Activated naive CD8-positive, alpha-beta T cell (primary cell): ENCODE results near the gene TAGLN2.
A peak's percentile ranks its signal among the peaks of the same experiment; 100 is the strongest.

Experiments used
- H3K27ac Mint-ChIP-seq: one replicate; pipeline ENCODE4 v1.8.0; 2021; ENCODE audit warnings: mixed read lengths
- H3K27me3 Mint-ChIP-seq: one replicate; pipeline ENCODE4 v1.8.0; 2021; ENCODE audit warnings: mixed read lengths
- H3K36me3 Mint-ChIP-seq: one replicate; pipeline ENCODE4 v1.8.0; 2021; ENCODE audit warnings: mixed read lengths
- H3K4me1 Mint-ChIP-seq: one replicate; pipeline ENCODE4 v1.8.0; 2021; ENCODE audit warnings: low read depth, mixed read lengths
- H3K4me3 Mint-ChIP-seq: one replicate; pipeline ENCODE4 v1.8.0; 2021; ENCODE audit warnings: mild to moderate bottlenecking, mixed read lengths
- H3K9me3 Mint-ChIP-seq: one replicate; pipeline ENCODE4 v1.8.0; 2021; ENCODE audit warnings: low read depth, mixed read lengths

The TAGLN2 gene

GRCh38 chr1:159924791-159925718 is at the start of gene TAGLN2:
TSS of gene TAGLN2 (minus strand) at chr1:159925507. CDS start at chr1:159920509, 4,998 bp downstream.
- H3K4me3 Mint-ChIP-seq, result peak within 1 kb of the TSS; percentile 95
- peaks cover 51% of the 10 kb centered on the region for H3K4me1 Mint-ChIP-seq
- no peaks in the 10 kb centered on the region for H3K27me3 Mint-ChIP-seq
- no peaks in the 10 kb centered on the region for H3K9me3 Mint-ChIP-seq
- H3K27ac Mint-ChIP-seq, result peak within 1 kb of the TSS; percentile 98
- peaks cover 6% of the 10 kb centered on the region for H3K36me3 Mint-ChIP-seq

DNA sequence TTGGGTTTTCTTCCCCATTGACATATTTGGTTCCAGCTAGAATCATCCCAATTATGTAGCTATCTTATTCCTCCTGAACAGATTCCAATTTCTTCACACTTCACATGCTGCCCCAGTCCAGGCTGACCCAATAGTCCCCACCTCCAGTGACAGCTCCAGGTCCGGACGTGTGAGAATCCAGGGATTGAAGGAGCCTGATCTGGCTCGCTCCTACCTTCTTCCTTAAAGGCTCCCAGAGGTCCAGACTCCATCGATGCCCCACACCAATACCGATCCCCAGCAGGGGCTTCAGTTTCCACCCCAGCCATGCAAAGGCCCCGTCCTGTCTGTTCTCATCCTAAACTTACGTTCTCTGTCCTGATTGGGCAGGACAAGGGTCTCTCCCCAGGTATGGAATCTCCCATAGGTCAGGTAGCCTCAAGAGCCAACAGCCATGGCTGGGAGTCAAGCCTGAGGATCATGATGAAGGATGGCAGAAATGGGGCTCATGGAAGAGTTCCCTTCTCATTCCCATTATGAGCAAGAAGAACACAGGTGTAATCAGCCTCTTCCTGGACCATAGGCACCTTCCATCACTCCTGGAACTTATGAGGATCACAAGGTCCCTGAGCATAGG is 49.2 kb upstream of the TAGLN2 start:
- Mint-ChIP-seq H3K4me1 (no peaks in the 10 kb centered on the region), H3K27me3 (peaks cover 6% of the 10 kb centered on the region), H3K9me3 (no peaks in the 10 kb centered on the region), H3K4me3 (no peak overlapping the region), H3K27ac (no peak overlapping the region), H3K36me3 (no peaks in the 10 kb centered on the region)

DNA sequence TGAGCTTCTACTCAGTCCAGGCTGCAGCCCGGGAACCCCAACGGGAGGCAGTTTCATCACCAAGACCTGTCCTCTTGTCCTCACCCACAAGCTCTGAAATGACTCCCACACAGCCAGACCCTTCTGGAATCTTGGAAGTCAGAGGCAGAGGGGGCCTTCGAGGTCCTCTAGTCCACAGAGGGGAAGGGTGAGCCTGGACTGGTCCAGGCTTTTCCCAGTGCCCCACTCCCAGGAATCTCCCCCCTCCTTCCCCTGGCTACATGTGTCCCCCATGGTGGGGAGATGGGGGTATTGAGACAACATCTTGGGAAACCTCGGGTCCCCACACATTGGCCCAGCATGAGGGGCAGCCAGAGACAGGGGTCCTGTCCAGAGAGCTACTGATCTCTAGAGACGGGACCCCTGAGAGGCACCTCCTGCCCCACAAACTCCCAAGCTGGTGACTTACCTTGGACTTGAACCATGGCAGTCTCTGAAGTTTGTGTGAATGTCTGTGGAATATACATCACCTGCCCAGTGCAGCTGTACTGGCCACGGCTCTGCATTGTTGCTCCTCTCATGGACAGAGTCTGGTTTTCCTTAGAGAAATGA is 48.1 kb upstream of the TAGLN2 start:
- Mint-ChIP-seq H3K36me3 (no peaks in the 10 kb centered on the region), H3K4me1 (no peaks in the 10 kb centered on the region), H3K27ac (no peak overlapping the region), H3K4me3 (no peak overlapping the region), H3K9me3 (no peaks in the 10 kb centered on the region), H3K27me3 (peaks cover 2% of the 10 kb centered on the region)

- H3K27me3 Mint-ChIP-seq, result peaks cover 8% of the 10 kb centered on the region
- H3K4me3 Mint-ChIP-seq, result no peak overlapping the region
- H3K36me3 Mint-ChIP-seq, result no peaks in the 10 kb centered on the region
- no peaks in the 10 kb centered on the region for H3K4me1 Mint-ChIP-seq
- H3K27ac Mint-ChIP-seq, result no peak overlapping the region
- H3K9me3 Mint-ChIP-seq, result no peaks in the 10 kb centered on the region
These were observed 47.3 kb upstream of the TAGLN2 start for GRCh38 chr1:159972443-159973205.

DNA sequence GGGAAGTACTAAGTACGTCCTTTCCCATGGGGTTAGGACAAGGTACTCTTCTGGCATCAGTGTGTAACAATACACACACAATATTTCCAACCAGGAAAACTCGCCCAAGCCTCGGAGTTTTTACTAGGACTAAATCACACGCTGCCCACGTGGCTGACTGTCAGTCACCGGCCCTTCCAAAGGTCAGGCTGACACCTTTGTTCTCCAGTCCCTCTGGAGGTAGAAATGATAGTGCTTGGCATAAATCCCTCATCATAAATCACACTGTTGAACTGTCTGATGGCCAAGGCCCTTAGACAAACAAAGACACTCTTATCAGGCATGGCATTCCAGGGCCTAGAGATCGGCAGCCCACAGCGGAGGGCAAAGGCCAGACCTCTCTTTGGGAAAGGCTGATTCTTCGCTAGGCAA is 45.6 kb upstream of the TAGLN2 start:
- Mint-ChIP-seq H3K4me3 (no peak overlapping the region), H3K4me1 (no peaks in the 10 kb centered on the region), H3K9me3 (no peaks in the 10 kb centered on the region), H3K27ac (no peak overlapping the region), H3K36me3 (no peaks in the 10 kb centered on the region), H3K27me3 (peaks cover 16% of the 10 kb centered on the region)

- H3K4me3 Mint-ChIP-seq, result no peak overlapping the region
- H3K4me1 Mint-ChIP-seq, result no peaks in the 10 kb centered on the region
- H3K36me3 Mint-ChIP-seq, result no peaks in the 10 kb centered on the region
- H3K9me3 Mint-ChIP-seq, result no peaks in the 10 kb centered on the region
- H3K27me3 Mint-ChIP-seq, result peaks cover 16% of the 10 kb centered on the region
- no peak overlapping the region for H3K27ac Mint-ChIP-seq
These were observed 43.6 kb upstream of the TAGLN2 start for GRCh38 chr1:159968901-159969300.

DNA sequence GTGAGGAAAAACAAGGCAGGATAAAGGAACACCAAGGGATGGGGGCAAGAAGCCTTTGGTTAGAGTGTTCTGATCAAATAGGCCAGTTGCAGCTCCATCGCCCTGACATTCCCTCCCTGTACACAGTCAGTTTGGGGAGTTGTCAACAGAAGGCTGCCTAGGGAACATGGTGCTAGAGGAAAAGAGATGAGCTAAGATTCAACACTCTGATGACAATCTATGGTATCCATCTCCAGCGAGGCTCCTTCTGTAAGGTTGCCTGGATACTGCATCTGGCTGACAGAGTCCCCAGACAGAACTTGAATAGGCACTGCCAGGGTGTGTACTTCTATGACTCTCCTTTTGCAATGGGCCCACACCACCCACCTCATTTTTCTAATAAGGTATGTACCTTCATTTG is 40.0 kb upstream of the TAGLN2 start:
- Mint-ChIP-seq H3K27ac (no peak overlapping the region), H3K9me3 (no peaks in the 10 kb centered on the region), H3K36me3 (no peaks in the 10 kb centered on the region), H3K4me3 (no peak overlapping the region), H3K27me3 (peaks cover 19% of the 10 kb centered on the region), H3K4me1 (no peaks in the 10 kb centered on the region)

GRCh38 chr1:159964144-159964543 is 38.8 kb upstream of the TAGLN2 start:
- Mint-ChIP-seq H3K4me1 (no peaks in the 10 kb centered on the region), H3K27ac (no peak overlapping the region), H3K9me3 (no peaks in the 10 kb centered on the region), H3K27me3 (peaks cover 19% of the 10 kb centered on the region), H3K36me3 (no peaks in the 10 kb centered on the region), H3K4me3 (no peak overlapping the region)

- no peaks in the 10 kb centered on the region for H3K36me3 Mint-ChIP-seq
- no peaks in the 10 kb centered on the region for H3K4me1 Mint-ChIP-seq
- H3K27me3 Mint-ChIP-seq, result peaks cover 9% of the 10 kb centered on the region
- H3K4me3 Mint-ChIP-seq, result no peak overlapping the region
- no peaks in the 10 kb centered on the region for H3K9me3 Mint-ChIP-seq
- H3K27ac Mint-ChIP-seq, result no peak overlapping the region
These were observed 36.9 kb upstream of the TAGLN2 start for GRCh38 chr1:159962176-159962575.

DNA sequence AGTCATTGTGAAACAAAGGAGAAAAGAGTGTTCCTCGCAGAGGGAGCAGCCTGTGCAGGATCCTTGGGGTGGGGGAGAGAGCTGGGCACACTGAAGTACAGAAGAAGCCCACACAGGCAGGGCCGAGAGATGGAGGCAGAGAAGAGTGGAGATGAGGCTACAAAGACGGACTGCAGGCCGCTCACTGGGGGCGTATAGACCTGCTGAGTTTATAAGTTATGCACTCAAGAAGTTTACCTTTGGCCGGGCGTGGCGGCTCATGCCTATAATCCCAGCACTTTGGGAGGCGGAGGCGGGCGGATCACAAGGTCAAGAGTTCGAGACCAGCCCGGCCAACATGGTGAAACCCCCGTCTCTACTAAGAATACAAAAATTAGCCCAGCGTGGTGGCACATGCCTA is 36.3 kb upstream of the TAGLN2 start:
- Mint-ChIP-seq H3K27ac (no peak overlapping the region), H3K27me3 (peaks cover 7% of the 10 kb centered on the region), H3K36me3 (no peaks in the 10 kb centered on the region), H3K4me3 (no peak overlapping the region), H3K9me3 (no peaks in the 10 kb centered on the region), H3K4me1 (no peaks in the 10 kb centered on the region)

DNA sequence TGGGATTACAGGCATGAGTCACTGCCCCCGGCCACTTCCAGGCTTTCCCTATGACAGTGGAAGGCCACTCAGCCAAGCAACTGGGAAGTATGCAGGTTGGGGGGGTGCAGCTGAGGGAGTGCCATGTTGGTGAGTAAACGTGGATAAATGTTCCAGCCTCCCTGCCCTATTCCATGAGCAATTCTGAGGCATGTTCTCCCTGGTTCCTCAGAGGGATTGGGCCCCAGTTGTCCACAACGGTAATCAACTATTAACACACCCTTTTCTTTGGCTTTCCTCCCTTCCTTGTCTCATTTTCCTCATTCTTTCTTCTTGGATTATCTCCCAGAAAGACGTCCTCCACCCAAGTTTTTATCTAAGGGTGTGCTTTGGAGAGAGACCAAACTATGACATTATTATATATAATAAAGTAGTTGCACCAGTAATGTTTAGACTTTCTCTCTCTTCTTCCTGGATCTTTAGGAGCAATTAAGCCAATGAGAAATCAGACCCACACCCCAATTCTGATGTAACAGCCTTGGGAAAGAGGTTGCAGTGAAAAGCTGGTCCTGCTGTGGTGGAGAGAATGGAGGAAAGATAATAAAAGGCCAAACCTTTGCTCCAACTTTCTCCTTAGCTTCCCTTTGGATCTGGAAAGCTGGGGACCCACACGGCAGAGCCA is 35.5 kb upstream of the TAGLN2 start:
- Mint-ChIP-seq H3K4me1 (no peaks in the 10 kb centered on the region), H3K4me3 (no peak overlapping the region), H3K27ac (no peak overlapping the region), H3K36me3 (no peaks in the 10 kb centered on the region), H3K9me3 (no peaks in the 10 kb centered on the region), H3K27me3 (peaks cover 4% of the 10 kb centered on the region)

GRCh38 chr1:159959451-159959850 is 34.1 kb upstream of the TAGLN2 start:
- no peaks in the 10 kb centered on the region for H3K9me3 Mint-ChIP-seq
- peaks cover 4% of the 10 kb centered on the region for H3K27me3 Mint-ChIP-seq
- H3K4me3 Mint-ChIP-seq, result no peak overlapping the region
- H3K4me1 Mint-ChIP-seq, result no peaks in the 10 kb centered on the region
- no peaks in the 10 kb centered on the region for H3K36me3 Mint-ChIP-seq
- no peak overlapping the region for H3K27ac Mint-ChIP-seq

DNA sequence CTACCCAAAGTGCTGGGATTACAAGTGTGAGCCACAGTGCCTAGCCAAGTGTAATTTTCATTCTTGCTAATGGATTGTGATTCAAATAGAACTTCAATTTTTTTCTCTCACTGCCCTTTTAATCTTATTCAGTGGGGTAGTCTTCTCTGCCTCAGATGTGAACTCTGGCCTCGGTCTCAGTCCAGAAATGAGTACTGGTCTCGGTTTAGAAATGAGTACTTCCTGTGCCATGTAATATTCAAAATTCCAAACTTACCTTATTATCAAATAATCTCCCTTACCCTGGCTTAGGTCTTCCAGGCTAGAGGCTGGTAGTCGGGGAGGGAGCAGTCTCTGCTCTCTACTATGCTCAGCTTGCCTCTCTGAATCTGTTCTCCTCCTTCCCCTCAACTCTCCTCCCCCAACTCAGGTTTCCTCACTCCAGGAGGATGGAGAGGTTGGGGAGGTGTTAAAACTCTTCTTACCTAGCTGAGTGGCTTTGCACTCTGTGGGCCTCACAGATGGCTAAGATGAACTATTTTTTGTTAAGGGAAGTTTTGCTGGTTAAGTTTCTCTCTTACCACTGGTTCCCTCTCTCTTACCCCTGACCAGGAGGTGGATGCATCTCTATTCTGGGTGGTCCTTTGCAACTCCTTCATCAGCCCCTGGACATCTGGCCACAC is 33.5 kb upstream of the TAGLN2 start:
- peaks cover 7% of the 10 kb centered on the region for H3K27me3 Mint-ChIP-seq
- no peaks in the 10 kb centered on the region for H3K4me1 Mint-ChIP-seq
- no peaks in the 10 kb centered on the region for H3K36me3 Mint-ChIP-seq
- H3K9me3 Mint-ChIP-seq, result no peaks in the 10 kb centered on the region
- no peak overlapping the region for H3K4me3 Mint-ChIP-seq
- H3K27ac Mint-ChIP-seq, result no peak overlapping the region

DNA sequence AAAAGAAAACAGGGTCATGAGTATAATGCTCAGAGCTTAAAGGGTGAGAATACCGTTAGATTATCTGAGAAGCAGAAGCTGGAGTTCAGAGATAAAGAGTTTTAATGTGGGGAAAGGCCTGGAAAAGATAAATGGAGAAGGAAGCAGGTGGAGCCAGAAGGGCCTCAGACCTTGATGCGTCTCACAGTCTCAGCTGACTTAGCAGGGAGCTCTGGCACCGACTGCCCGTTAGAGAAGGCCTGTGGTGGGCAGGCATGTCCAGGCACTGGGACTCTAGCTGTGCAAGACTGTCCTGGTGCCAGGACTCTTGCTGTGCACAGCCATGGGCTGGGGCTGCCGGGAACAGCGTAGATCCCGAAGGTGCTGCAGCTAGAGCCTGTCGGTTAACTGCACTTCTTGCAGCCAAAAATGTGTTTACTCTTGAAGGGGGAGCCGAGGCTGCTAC is 32.5 kb upstream of the TAGLN2 start:
- H3K9me3 Mint-ChIP-seq, result no peaks in the 10 kb centered on the region
- no peak overlapping the region for H3K27ac Mint-ChIP-seq
- H3K4me3 Mint-ChIP-seq, result no peak overlapping the region
- no peaks in the 10 kb centered on the region for H3K4me1 Mint-ChIP-seq
- H3K27me3 Mint-ChIP-seq, result peaks cover 10% of the 10 kb centered on the region
- H3K36me3 Mint-ChIP-seq, result no peaks in the 10 kb centered on the region
